Mesodermal cell (in vitro differentiated cells): ENCODE results near the gene BRD1.
"Not testable (repeated sequence)": the region's sequence is repeated elsewhere in the genome, so short reads cannot be mapped to it uniquely, and the experiment has no call there.

Source experiments
- H3K27ac ChIP-seq: 2 replicates; pipeline ENCODE4 v1.7.0; 2013; ENCODE audit warnings: mild to moderate bottlenecking, low read depth, low read length, moderate library complexity; ENCODE audit not compliant: severe bottlenecking
- H3K36me3 ChIP-seq: 2 replicates; pipeline ENCODE4 v1.7.1; 2013; ENCODE audit warnings: mild to moderate bottlenecking, low read length, moderate library complexity; ENCODE audit not compliant: control insufficient read depth, insufficient read depth
- H3K4me1 ChIP-seq: one replicate; pipeline ENCODE4 v1.7.1; 2013; ENCODE audit warnings: mild to moderate bottlenecking, low read length; ENCODE audit not compliant: insufficient read depth, control insufficient read depth, poor library complexity, severe bottlenecking
- H3K4me3 ChIP-seq: 2 replicates; pipeline ENCODE4 v1.7.0; 2013; ENCODE audit warnings: low read length, control low read depth, mild to moderate bottlenecking; ENCODE audit not compliant: insufficient read depth, poor library complexity, severe bottlenecking; ENCODE audit errors: extremely low read depth
- H3K9me3 ChIP-seq: 2 replicates; pipeline ENCODE4 v1.7.1; 2013; ENCODE audit warnings: mild to moderate bottlenecking, low read length, moderate library complexity; ENCODE audit not compliant: control insufficient read depth
- WGBS, 2 experiments: methylation state at CpG; one replicate each; pipeline ENCODE4 v1.1.5; 2013; ENCODE audit warnings: missing lambda C conversion rate in 2 of 2; ENCODE audit not compliant: insufficient coverage in 2 of 2; 5-methylcytosine and 5-hydroxymethylcytosine counted together

Gene BRD1

GRCh38 chr22:49764127-49764581, 63.5 kb downstream of the BRD1 start:
- no peaks in the 10 kb centered on the region for H3K9me3 ChIP-seq
- no peak overlapping the region for H3K4me3 ChIP-seq
- no peak overlapping the region for H3K27ac ChIP-seq
- WGBS, 2 experiments: 73 to 78% methylated on average over 24 of the region's 24 CpGs
- no peaks in the 10 kb centered on the region for H3K4me1 ChIP-seq
- H3K36me3 ChIP-seq: no peaks in the 10 kb centered on the region

- no peaks in the 10 kb centered on the region for H3K9me3 ChIP-seq
- no peaks in the 10 kb centered on the region for H3K36me3 ChIP-seq
- 84 to 91% methylated on average over 9 to 11 of the region's 13 CpGs for WGBS, 2 experiments
- H3K4me3 ChIP-seq: no peak overlapping the region
- no peaks in the 10 kb centered on the region for H3K4me1 ChIP-seq
- no peak overlapping the region for H3K27ac ChIP-seq
These were observed 64.0 kb downstream of the BRD1 start for GRCh38 chr22:49763696-49764095.

- Histone ChIP-seq H3K9me3 (no peaks in the 10 kb centered on the region), H3K4me3 (no peak overlapping the region), H3K27ac (no peak overlapping the region), H3K4me1 (no peaks in the 10 kb centered on the region), H3K36me3 (no peaks in the 10 kb centered on the region)
- 87 to 89% methylated on average over 12 to 13 of the region's 13 CpGs for WGBS, 2 experiments
These were observed 64.5 kb downstream of the BRD1 start for GRCh38 chr22:49763138-49763537.

- H3K9me3 ChIP-seq, H3K4me3 ChIP-seq, H3K4me1 ChIP-seq, H3K36me3 ChIP-seq, H3K27ac ChIP-seq: not testable (repeated sequence)
- 89 to 99% methylated on average over 4 to 5 of the region's 7 CpGs for WGBS, 2 experiments
These were observed 65.1 kb downstream of the BRD1 start for GRCh38 chr22:49762571-49762970.

- no peaks in the 10 kb centered on the region for H3K4me1 ChIP-seq
- no peak overlapping the region for H3K27ac ChIP-seq
- no peaks in the 10 kb centered on the region for H3K9me3 ChIP-seq
- H3K36me3 ChIP-seq: no peaks in the 10 kb centered on the region
- 76 to 95% methylated on average over 4 of the region's 7 CpGs for WGBS, 2 experiments
- no peak overlapping the region for H3K4me3 ChIP-seq
These were observed 65.8 kb downstream of the BRD1 start for GRCh38 chr22:49761836-49762235.

GRCh38 chr22:49760630-49761571, 66.8 kb downstream of the BRD1 start:
- no peaks in the 10 kb centered on the region for H3K36me3 ChIP-seq
- WGBS, 2 experiments: 90% methylated on average over 9 to 10 of the region's 13 CpGs
- H3K4me3 ChIP-seq: no peak overlapping the region
- H3K4me1 ChIP-seq: no peaks in the 10 kb centered on the region
- H3K9me3 ChIP-seq: no peaks in the 10 kb centered on the region
- no peak overlapping the region for H3K27ac ChIP-seq

- Histone ChIP-seq H3K4me1 (no peaks in the 10 kb centered on the region), H3K27ac (no peak overlapping the region), H3K36me3 (no peaks in the 10 kb centered on the region), H3K4me3 (no peak overlapping the region), H3K9me3 (no peaks in the 10 kb centered on the region)
- WGBS, 2 experiments: 80 to 94% methylated on average over 1 to 5 of the region's 5 CpGs
These were observed 67.4 kb downstream of the BRD1 start for GRCh38 chr22:49760280-49760629.

GRCh38 chr22:49756676-49757075, 71.0 kb downstream of the BRD1 start:
- Histone ChIP-seq H3K36me3 (no peaks in the 10 kb centered on the region), H3K9me3 (no peaks in the 10 kb centered on the region), H3K27ac (no peak overlapping the region), H3K4me1 (no peaks in the 10 kb centered on the region), H3K4me3 (no peak overlapping the region)
- 88 to 91% methylated on average over 6 to 7 of the region's 7 CpGs for WGBS, 2 experiments

GRCh38 chr22:49756201-49756600, 71.5 kb downstream of the BRD1 start:
- no peaks in the 10 kb centered on the region for H3K4me1 ChIP-seq
- no peak overlapping the region for H3K4me3 ChIP-seq
- no peaks in the 10 kb centered on the region for H3K36me3 ChIP-seq
- H3K9me3 ChIP-seq: no peaks in the 10 kb centered on the region
- 70 to 75% methylated on average over 4 of the region's 5 CpGs for whole genome bisulfite sequencing, 2 experiments
- no peak overlapping the region for H3K27ac ChIP-seq

GRCh38 chr22:49755631-49756001, 72.1 kb downstream of the BRD1 start:
- WGBS, 2 experiments: 86 to 94% methylated on average over 4 to 10 of the region's 10 CpGs
- no peaks in the 10 kb centered on the region for H3K9me3 ChIP-seq
- no peak overlapping the region for H3K4me3 ChIP-seq
- H3K36me3 ChIP-seq: no peaks in the 10 kb centered on the region
- H3K27ac ChIP-seq: no peak overlapping the region
- H3K4me1 ChIP-seq: no peaks in the 10 kb centered on the region
